ENCODE data around the gene G2E3. TPM values are rescaled to one million over a fixed set of nuclear protein-coding genes. Genes with fewer than 3 reads are reported as not detected.

G2E3 gene, protein sequence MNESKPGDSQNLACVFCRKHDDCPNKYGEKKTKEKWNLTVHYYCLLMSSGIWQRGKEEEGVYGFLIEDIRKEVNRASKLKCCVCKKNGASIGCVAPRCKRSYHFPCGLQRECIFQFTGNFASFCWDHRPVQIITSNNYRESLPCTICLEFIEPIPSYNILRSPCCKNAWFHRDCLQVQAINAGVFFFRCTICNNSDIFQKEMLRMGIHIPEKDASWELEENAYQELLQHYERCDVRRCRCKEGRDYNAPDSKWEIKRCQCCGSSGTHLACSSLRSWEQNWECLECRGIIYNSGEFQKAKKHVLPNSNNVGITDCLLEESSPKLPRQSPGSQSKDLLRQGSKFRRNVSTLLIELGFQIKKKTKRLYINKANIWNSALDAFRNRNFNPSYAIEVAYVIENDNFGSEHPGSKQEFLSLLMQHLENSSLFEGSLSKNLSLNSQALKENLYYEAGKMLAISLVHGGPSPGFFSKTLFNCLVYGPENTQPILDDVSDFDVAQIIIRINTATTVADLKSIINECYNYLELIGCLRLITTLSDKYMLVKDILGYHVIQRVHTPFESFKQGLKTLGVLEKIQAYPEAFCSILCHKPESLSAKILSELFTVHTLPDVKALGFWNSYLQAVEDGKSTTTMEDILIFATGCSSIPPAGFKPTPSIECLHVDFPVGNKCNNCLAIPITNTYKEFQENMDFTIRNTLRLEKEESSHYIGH
- total RNA-seq = 1 to 10 TPM; 3.3 to 5.4 (median 4.4) TPM

DNA sequence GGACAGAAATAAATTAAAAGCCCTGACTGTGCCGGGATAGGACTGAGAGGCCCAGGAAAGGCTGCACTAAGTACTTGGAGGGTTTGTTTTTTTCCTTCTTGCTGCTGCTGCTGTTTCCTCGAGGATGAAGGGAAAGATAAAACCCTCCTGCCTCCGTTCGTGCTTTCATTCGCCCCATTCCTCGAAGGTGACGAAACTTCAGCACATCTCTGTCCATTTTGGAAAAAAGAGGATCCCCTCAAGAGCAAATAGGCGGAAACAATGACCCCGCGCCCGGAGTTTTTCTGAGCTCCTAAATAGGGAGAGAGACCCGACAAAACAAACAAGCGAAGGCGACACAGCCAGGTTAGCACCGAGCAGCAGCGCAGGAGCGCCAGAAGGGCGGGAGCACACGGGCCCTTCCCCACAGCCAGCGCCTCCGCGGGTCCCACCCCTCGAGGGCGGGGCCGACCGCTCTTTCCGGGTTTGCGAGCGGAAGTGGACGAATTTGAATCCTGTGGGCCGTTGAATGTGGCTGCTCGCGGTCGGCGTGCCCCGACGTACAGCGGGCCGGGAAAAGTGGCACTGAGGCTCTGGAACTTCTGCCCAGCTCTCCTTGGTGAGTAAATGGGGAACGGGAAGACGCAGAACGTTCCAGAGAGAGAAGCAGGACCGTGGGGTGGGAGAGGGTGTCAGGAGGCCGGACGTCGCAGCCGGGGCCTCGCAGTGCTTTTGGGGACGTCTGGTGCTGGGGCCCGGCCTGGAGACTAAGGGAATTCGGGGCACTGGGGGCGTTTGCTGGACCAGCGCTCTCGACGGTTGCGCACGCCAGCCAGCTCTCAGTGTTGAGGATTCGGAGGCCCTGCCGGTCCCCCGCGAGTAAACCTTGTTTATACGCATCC is at the start of gene G2E3:
TSS of gene G2E3 (plus strand) at position 484 of the 881 bp plus-strand sequence. CDS start 21,922 bp downstream, outside the sequence.
- H3K4me1 ChIP-seq = peaks cover 14 to 17% of the 10 kb centered on the region in 2 donors
- TF ChIP-seq, protein P1, sequence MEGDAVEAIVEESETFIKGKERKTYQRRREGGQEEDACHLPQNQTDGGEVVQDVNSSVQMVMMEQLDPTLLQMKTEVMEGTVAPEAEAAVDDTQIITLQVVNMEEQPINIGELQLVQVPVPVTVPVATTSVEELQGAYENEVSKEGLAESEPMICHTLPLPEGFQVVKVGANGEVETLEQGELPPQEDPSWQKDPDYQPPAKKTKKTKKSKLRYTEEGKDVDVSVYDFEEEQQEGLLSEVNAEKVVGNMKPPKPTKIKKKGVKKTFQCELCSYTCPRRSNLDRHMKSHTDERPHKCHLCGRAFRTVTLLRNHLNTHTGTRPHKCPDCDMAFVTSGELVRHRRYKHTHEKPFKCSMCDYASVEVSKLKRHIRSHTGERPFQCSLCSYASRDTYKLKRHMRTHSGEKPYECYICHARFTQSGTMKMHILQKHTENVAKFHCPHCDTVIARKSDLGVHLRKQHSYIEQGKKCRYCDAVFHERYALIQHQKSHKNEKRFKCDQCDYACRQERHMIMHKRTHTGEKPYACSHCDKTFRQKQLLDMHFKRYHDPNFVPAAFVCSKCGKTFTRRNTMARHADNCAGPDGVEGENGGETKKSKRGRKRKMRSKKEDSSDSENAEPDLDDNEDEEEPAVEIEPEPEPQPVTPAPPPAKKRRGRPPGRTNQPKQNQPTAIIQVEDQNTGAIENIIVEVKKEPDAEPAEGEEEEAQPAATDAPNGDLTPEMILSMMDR (IDR thresholded peaks at IDR 0.05 in 4 of 5, conservative IDR thresholded peaks at IDR 0.05 in 1 of 5) = no peak
- TF ChIP-seq POLR2A (IDR thresholded peaks at IDR 0.05) = peak; percentile 41 to 49
- no peaks in the 10 kb centered on the region for H3K9me3 ChIP-seq
- H3K27me3 ChIP-seq = no peaks in the 10 kb centered on the region
- DNase-seq = peak; percentile 63 to 73
- peak within 1 kb of the TSS; percentile 63 to 81 (median 78) for H3K27ac ChIP-seq
- no peaks in the 10 kb centered on the region for H3K36me3 ChIP-seq
- intact Hi-C loops (cut with DNase I; ENCODE audit: low total_unique reads) = loop anchor here (2.0 to 5.0 kb wide), 2 partner anchors 50 to 63 kb away; partner anchors contain the start of gene SCFD1
- peak; percentile 96 to 99 for ATAC-seq
- in situ Hi-C loops (cut with MboI; ENCODE audit: low sequenced_read_pairs in 4 of 4) = no loop called here
- H3K4me3 ChIP-seq = peak within 1 kb of the TSS; percentile 72 to 89 (median 82)

DNA sequence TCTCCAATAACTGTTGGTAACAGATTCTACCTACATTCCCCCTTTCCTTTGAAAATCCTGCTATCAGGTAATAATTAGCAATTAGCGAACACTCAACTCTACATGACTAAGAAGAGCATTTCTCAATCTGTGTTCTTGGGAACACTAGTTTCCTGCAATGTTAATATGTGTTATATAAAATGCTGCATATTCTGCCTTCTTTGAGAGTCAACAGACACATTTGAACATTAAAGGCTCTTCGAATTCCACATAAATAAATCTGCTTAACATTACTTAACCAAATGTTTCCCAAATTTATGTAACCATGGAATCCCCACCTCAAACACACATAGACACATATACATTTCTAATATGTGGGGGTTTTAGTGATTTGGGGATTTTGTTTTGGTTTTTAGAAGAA is 41.2 kb upstream of the G2E3 start:
- TF ChIP-seq, protein P1 (IDR thresholded peaks at IDR 0.05 in 4 of 5, conservative IDR thresholded peaks at IDR 0.05 in 1 of 5) = no peak
- no peak for TF ChIP-seq POLR2A (IDR thresholded peaks at IDR 0.05)
- intact Hi-C loops (cut with DNase I; ENCODE audit: low total_unique reads) = no loop called here
- no peaks in the 10 kb centered on the region for H3K36me3 ChIP-seq
- H3K27ac ChIP-seq = no peak overlapping the region
- no peak for DNase-seq
- peaks cover 0 to 10% of the 10 kb centered on the region in 2 donors for H3K4me1 ChIP-seq
- no peak overlapping the region for H3K4me3 ChIP-seq
- ATAC-seq = no peak
- H3K9me3 ChIP-seq = no peaks in the 10 kb centered on the region
- no peaks in the 10 kb centered on the region for H3K27me3 ChIP-seq
- in situ Hi-C loops (cut with MboI; ENCODE audit: low sequenced_read_pairs in 4 of 4) = no loop called here

DNA sequence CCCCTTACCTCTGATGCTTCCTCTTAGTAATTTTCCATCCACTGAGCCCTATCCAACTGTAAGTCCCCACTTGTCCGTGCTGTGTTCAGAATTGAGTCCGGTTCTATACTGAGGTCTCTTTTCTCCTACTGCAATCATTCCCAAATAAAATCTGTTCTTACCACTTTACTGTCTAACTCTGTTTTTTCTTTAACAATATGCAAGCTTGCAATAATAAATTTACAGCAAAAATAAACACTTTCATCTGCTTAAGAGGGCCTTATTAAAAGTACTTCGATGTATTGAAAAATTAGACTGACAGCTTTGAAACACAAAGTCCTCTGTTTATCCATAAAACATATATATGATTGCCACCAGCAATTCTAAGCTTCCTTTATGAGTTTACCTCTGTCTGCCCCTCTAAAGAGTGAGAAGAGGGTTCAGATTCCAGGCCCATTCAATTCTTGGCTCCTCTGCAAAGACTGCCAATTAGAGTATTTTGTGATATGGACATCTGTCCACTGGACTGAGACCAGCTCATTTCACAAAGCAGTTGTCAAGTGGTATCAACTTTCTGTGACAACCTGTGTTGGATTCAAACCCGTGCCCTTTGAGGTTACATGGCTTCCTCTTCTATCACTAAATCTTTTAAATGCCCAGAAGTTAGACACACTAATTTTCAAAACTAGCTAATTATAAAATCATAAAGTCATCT is 39.9 kb upstream of the G2E3 start:
- Histone ChIP-seq H3K4me3 (no peak overlapping the region), H3K9me3 (no peaks in the 10 kb centered on the region), H3K36me3 (no peaks in the 10 kb centered on the region), H3K27me3 (no peaks in the 10 kb centered on the region), H3K4me1 (peaks cover 0 to 10% of the 10 kb centered on the region in 2 donors), H3K27ac (no peak overlapping the region)
- intact Hi-C loops (cut with DNase I; ENCODE audit: low total_unique reads) = no loop called here
- DNase-seq = no peak
- ATAC-seq = no peak
- TF ChIP-seq POLR2A (IDR thresholded peaks at IDR 0.05) = no peak
- TF ChIP-seq, protein P1 (IDR thresholded peaks at IDR 0.05 in 4 of 5, conservative IDR thresholded peaks at IDR 0.05 in 1 of 5) = no peak
- in situ Hi-C loops (cut with MboI; ENCODE audit: low sequenced_read_pairs in 4 of 4) = no loop called here

DNA sequence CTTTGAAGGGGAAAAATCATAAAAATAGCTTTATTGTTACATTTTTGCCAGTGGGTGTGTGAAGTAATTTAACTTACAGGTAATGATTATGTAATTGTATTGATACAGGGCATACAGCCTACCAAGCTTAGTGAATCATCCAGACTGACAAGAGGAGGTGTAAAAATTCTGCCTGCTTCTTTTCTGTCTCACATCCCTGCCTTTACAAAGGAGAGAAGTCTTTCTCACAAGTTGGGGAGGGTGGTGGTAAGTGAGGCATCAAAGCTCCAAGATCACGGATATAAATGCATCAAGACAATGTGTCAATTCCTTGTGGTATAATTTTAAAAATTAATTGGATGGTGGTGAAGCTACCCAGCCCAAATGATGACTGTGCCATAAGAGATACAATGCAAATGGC is 39.0 kb upstream of the G2E3 start:
- no peak for TF ChIP-seq POLR2A (IDR thresholded peaks at IDR 0.05)
- TF ChIP-seq, protein P1 (IDR thresholded peaks at IDR 0.05 in 4 of 5, conservative IDR thresholded peaks at IDR 0.05 in 1 of 5) = no peak
- no peak for ATAC-seq
- DNase-seq = no peak
- Histone ChIP-seq H3K36me3 (no peaks in the 10 kb centered on the region), H3K4me3 (no peak overlapping the region), H3K9me3 (no peaks in the 10 kb centered on the region), H3K27me3 (no peaks in the 10 kb centered on the region), H3K27ac (no peak overlapping the region), H3K4me1 (peaks cover 0 to 10% of the 10 kb centered on the region in 2 donors)
- intact Hi-C loops (cut with DNase I; ENCODE audit: low total_unique reads) = loop anchor here (5.0 kb wide), 1 partner anchor 143 kb away; no protein-coding TSS in a partner anchor
- in situ Hi-C loops (cut with MboI; ENCODE audit: low sequenced_read_pairs in 4 of 4) = no loop called here

Data from gastrocnemius medialis (tissue), 4 donors.